CD4-positive, alpha-beta T cell treated with Interleukin-17A for 1 hour (primary cell): ENCODE measurements around the gene CRABP2.
A peak's percentile ranks its signal among the peaks of the same experiment; 100 is the strongest.

Source experiments
- DNase-seq: peaks from one replicate; pipeline ENCODE4 v3.0.0-alpha.2; 2020

The CRABP2 gene

DNA sequence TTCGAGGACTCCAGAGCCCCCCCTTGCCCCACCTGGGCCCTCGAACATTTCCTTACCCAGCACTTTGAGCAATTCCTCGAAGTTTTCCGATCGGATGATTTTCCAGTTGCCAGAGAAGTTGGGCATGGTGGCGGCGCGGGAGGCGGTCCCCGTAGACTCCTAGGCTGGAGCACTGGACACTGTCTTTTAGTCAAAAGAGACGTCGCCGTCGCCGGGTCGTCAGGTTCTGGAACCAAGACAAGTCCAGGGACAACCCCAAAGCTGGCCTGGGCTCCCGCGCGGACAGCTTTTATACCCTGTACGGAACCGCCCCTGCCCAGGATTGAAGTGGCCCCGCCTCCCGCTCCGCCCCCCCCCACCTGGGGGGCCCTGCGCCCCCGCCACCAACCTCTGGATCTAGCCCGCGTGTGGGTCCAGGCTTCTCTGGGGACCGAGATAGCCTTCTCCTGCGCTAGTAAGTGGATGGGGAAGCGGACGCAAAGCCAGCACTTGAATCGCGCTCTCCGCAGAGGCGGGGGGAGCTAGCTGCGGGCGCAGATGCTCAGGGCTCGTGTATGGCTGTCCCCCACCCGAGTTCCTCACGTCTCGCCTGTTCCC, at the start of gene CRABP2:
TSS of gene CRABP2 (minus strand) at position 263 of the 597 bp plus-strand sequence. CDS start at position 126, 137 bp downstream.
- DNase-seq = no peak

DNA sequence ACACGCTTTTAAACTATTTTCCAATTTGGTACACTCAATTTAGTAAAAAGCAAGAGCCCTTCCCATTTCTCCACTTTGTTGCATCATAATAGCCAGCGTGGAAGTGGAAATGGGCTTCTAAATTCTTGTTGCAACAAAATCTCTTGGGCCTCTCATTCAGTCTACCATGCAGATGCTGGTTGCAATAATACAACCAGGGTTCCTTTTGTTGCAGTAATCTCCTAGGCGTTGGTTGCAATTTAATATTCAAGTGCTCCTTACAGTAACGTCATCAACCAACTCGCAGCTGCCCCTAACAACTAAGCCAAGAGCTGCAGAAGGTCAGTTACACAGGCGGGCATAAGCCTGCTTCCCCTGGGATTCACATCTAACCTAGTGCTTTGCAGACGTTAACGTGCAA, 48.8 kb upstream of the CRABP2 start:
- DNase-seq = no peak

DNA sequence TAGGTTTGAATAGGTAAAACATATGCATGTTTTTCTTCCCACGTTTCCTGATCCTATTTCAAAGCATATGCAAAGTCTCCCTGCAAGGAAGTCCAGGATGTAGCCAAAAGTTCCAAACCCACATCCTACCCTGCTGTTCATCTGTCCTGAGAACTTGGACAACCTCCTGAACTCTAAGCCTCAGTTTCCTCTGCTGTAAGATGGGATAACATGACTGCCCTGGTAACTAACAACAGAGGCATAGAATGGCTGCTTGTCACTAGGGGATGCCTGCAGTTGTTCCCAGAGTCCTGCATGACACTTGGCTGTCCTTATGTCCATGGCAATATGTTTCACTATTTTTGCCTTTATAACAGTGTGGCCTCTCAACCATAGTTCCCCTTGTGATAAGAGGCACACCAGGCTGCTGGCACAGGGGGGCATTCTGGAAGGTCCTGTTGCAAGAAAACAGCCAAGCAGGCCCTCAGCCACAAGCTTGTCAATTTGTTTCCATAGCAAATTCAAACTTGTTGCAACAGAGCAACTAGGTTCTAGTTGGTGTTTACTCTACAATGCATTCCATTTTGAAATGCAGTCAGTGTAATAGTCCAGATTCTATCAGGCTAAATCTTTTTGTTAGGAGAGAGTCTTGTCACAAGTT, 47.6 kb upstream of the CRABP2 start:
- no peak for DNase-seq

DNA sequence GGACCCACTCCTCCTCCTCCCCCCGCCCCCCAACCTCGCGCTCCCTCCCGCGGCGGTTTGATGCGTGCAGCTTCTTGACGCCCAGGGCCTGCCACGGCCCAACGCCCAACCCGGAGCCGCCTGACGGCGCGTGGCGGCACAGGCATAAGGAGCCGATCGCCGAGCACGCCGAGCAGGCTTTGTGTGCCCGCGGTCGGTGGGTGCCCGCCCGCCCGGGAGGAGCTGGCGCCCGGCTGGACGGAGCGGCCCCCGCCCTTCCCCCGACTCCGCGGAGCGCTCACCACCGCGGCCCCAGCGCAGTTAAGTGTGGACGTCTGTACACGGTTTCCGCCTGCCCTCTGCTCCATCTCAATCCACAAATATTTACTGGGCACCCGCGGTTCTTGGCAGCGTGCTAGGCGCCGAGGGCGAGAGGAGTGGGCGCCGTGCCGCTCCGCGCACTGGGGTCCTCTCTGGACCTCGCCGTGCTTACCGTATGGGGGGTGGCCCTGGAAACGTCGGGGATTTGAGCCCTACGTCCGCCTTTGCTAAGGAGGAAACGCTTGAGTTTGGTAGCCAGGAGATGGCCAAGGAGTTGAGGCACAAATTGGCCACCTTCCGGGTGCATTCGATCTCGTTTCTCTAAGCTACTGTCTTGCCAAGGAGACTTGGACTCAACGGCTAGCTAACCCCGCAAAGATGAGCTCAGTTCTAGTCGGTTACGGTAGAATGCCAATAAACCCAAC, 46.5 kb upstream of the CRABP2 start:
- peak; percentile 98 for DNase-seq

DNA sequence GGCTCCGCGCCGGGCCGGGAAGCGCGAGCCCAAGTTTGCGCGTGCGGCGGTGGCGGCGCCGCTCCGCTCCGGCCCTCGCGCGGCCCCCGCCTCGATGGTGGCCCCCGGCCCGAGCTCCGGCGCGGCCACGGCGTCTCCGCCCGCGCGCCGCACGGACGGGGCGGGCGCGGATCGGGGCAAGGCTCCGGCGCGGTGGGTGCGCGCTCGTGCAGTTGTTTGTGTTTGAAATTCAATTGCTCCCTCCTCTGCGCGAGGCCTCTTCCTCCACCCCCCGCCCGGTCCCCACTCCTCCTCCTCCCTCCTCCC, 46.0 kb upstream of the CRABP2 start, which contains the start of gene HDGF:
TSS of gene HDGF (minus strand) at position 225 of the 306 bp plus-strand sequence. CDS start 246 bp downstream, outside the sequence.
- no peak for DNase-seq

DNA sequence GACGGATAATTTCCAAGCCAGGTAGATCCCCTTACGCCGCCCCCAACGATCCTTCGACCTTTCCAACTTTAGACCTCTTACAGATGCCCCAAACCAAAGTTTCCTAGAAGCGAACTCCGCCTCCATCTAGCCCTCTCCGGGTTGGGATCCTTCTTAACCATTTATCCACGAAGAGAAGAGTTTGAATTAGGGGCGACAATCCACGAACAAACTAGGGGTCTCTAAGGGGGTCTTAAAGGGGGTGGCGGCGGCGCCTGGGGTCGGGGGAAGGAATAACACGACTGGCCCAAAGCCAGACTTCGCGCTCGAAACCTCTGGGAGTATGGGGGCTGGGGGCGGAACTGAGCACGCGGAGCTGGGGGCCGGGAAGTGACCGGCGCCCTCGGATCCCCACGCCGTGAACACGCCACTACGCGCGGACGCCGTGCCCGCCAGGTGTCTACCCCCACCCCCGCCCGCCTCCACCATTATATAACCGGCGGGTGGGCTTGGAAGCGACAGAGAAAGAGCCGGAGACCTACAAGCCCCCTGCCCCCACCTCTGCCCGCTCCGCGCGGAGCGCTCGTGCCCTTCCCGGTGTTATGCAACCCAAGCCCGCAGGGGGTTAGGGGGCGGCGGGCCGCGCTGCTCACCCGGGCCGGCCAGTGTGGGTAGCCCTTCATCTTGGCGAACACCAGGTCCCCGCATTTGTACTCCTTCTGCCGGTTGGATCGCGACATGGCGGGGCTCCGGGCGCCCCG, 45.5 kb upstream of the CRABP2 start:
- peak; percentile 44 for DNase-seq

DNA sequence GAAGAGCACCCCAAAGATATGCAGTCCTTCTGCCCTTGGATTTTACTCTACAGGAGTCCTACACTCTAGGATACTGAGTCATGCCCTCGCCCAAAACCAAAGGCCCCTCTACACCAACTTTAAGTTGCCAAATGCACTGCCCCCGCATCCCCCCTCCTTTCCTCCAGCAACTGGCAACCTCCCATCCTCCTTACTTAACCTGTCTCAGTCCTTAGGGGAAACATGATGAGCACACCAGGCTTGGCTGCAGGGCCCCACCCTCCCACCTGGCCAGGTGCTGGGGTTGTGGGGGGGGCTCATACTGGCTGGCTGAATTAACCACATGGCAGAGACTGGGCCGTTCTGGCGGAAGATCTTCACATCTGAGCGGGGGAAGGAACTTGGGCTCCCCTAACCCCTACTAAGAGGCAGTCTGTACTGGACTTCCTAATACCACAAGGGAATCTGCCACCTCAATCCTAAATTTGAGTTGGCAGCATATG, 44.8 kb upstream of the CRABP2 start:
- peak; percentile 52 for DNase-seq

DNA sequence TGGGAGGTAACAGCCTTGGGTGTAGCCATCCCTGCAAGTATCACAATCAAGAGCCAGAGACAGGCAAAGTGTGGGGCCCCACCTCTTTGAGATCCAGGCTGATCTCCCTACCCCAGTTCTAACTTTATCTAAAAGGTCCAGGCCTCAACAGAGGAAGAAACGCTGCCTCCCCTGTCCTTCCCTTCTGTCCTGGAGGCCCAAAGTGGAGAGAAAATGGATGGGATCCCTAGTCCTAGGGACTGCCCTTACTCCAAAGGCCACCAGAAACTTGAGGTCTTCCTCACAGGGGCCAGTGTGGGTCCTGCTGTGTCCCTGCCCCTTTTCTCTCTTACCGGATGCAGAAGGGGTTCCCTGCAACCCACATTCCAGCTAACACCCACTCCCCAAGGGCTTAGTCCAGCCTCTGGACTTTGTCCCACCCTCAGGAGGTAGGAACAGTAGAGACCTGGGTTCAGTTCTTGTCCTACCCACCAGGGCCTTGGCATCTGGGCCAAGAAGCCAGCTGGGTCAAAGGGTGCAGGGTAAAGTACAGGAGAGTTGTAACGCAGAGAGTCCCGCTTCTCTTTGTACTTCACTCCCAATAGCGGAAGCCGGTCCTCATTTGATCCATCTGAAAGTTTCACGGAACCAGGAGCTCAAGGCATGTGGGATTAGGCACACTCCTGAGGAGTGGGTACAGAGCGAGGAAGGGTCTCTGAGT, 44.2 kb upstream of the CRABP2 start:
- DNase-seq = no peak

DNA sequence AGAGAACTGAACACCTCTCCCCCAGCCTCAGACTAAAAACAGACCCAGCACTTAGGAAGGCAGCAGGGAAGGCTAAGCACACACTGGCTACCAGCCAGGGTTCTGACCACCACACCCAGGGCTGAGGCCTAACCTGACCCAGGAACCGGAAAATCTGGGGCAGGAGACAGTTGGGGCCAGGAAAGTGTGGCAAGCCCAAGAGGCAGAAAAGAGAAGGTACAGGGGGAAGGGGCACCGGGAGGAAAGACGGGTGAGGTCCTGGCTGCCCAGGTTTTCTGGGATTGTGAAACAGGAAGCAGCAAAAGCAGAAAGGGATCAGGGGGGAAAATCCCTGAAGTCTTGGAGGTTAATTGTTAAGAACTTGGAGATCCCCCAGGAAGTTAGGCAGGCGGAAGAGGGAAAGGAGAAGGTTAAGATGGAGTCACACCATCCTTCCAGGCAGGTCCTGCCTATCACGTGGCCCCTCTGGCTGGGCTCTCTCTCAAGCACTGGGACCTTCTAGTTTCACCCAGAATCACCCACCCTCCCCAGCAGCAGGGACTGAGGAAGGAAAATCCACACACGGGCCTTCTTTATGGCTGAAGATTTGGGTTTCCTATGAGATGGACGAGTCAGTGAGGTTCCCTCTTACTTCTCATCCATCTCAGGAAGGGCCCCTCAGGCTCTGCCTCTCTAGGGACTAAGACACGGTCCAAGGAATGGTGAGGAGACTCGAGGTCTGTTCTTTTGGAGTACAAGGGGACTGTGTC, 43.5 kb upstream of the CRABP2 start:
- DNase-seq = peak; percentile 35

DNA sequence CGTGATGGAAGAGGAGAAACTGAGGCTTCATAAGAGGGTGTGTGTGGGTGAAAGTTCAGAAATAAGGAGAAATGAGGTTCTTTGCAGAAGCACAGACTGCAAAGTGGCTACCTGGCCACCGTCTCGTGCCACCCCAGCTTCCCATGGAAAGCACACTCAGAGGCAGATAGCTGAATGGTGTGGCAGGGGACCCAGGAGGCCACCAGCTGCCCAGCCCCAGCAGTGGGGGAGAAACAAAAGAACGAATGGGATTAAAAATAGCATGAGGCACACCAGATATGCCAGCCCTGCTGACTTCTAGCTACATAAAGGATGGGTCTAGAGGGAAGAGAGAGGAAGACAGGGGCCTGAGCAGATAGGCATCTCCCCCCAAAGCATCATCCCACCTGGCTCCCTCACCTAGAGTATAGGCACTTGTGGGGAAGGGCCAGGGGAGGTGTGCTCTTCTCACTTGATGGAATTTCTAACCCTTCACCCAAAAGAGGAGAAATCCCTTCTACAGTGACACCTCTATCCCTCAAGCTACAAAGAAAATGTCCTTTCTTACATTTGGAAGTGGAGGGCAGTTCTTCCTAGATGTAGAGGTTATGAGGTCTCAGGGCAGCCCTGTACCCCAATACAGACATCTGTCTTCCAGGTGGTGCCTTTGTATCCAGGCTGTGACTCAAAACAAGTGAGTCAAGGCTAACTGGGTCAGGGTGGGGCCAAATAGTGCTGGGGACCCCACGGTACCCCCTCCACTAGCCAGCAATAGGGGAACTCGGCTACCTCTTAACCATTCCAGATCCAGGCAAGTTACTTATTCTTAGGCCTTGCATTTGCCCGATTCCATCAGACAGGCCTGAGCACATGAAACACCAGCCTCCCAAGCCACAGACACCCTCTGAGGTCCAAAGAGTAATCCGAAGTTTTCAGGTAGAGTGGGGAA, 42.6 kb upstream of the CRABP2 start:
- no peak for DNase-seq

DNA sequence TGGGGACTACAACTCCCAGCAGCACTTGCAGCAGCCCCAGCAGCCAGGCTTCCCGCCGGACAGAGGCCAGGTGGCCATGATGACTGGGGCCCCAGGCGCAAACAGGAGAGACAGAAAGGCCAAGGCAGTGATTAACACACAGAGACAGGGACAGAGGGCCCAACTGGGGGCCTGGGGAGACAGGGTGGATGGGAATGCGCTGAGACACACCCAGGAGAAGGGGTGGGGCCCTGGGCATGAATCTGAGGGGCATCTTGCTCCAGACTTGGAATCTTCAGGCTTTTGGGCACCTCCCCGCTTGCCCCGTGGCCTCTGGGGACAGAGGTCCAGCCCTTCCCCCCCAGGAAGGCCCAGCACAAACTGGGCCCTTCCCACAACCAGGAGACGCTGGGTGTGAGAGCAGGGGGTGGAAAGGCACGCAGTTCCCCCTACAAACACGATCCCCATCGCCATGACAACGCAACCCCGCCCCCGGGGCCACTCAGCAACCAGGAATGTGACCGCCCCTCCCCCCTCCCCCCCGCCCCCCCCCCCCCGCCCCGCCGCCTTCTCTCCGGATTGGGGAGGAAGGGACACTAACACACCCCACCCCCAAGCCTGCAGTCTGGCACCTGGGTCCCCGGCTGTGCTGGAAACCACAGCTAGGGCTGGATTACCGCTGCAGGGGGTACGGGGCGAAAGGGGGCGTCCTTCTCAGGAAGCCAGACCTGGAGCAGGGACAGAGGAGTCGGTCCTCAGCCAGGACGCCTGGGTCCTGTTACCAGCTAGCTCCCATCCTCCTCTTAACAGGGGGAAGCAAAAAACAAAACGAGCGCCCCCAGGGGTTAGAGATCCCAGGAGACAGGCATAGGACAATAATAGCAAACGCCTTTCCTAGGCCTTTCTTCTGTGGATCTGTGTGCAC, 41.6 kb upstream of the CRABP2 start:
- DNase-seq = peak; percentile 84

DNA sequence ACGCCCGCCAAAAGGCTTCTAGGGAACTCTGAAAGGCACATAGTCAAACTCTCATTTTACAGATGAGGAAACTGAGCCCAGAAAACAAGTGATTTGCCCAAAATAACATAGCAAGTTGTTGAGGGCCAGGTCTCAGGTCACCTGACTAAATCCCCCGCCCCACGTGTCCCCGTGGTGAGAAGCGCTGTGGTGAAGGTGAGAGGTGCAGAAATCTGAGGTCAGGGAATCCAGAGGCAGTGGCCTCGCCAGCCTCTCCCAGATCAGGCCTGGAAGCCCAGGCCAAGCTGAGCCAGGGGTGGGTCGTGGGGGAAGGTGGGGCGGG, 41.0 kb upstream of the CRABP2 start:
- DNase-seq = peak; percentile 51

DNA sequence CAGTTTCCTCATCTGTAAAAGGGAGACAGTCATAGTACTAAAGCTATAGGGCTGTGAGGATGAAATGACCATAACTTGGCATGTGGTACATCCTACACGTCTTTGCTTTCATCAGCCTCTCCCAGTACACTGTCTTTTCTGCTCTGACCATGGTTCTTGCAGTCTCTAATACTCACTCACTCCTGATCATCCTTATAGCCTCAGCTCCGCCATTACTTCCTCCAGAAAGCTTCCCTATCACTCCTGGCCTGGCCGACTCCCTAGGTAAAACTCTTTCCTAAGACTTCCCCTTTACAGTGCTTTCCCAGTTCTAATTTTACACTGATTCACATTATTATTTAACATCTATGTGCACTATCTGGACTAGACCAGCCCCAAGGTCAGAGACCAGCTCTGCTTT, 40.5 kb upstream of the CRABP2 start:
- no peak for DNase-seq

DNA sequence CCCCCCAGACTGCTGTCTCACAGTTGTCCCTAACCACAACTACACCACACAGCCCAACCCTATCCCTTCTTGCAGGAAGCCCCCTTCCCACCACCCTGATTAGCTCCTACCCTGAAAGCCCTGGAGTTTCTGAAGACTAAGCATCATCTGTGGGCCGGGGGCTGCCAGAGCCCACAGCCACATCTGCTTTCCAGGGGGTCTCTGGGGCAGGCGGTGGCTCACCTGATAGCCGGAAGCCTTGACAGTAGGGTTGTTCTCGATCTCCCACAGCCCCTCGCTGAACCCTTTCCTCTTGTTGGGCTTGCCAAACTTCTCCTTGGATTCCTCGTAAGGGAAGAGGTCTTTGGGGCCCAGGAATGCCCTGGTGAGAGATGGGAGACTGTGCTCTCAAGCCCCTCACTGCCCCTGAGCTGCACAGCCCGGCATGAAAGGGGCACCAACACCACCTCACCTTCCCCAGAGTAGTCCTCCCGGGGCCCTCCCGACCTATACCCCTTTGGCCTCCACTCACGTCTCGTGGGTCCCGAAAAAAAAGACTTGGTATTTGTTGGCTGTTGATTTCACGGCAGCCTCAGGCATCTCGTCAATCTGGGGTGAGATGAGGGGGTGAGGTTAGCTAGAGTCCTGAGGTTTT, 39.5 kb upstream of the CRABP2 start:
- DNase-seq = no peak

DNA sequence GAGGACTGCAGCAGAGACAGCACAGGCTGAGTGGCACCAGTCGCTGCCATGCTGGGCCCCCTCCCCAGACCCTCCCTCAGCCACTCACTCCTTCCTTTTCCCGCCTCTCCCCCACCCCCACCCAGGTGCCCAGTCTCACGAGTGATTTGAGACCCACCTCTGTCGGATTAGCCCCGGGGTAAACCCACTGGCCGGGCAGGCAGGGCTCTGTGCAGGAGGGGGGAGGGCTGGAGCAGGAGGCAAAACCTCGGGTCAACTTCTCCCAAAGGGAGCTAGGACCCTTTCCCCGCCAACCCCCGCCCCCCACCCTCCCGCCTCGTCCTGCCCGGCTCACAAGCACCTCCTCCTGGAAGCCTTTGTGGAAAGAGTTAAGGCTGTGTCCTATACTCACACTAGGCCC, 39.0 kb upstream of the CRABP2 start:
- DNase-seq = no peak

DNA sequence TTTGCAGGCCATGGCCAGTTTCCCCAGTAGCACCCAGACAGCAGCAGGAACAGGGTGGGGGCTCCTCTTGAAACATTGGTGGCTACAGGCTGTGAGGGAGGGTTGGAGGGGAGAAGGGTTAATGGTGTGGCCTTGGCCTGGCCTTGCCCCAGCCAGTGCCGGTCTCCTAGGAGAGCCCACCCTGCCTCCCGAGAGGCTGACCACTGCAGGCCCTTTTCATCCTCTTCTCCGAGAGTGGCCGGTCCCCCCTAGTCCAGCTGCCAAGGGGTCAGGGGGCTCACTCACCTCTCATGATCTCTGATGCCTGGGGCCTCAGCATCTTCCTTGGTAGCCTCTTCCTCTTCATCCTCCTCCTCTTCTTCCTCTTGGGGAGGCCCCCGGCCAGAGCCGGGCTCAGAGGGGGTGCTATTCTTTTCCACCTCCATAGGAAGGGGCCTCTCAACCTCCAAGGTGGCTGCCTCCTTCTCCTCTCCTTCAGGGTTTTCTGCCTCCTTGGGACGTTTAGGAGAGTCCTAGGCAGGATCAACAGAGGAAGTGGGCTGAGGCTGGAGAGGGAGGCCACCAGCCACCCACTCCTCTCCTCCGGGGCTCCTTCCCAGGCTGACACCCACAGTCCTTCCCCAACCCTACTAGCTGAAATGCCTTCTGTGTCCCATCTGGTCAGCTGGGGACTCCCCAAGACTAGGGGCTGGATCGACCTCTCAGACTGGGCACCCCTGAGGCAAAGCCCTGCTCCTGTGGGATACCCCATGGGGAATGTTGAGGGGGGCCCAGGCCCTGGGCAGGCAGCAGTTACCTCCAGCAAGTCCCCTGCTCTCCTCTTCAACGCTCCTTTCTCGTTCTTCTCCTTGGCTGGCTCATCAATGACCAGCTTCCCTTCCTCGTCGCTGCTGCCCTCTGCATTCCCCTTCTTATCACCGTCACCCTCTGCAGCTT, 38.3 kb upstream of the CRABP2 start:
- no peak for DNase-seq

DNA sequence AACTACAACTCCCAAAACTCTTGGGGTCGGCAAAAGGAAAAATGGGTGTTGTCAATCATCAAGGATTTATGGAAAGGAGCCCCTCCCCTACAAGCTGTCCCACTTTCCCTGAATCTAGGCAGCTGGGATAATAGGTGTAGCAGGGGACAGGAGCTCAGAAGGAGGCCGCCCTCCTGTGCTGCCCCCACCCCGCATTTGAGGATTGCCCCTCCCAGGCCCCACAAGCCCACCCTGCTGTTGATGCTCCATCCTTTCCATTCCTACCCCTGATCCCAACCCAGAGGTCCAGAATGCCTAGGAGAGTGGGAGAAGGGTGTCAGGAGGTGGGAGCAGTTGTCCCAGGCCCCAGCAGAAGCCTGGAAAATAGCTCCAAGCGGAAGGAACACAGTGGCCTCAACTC, 37.4 kb upstream of the CRABP2 start:
- no peak for DNase-seq

DNA sequence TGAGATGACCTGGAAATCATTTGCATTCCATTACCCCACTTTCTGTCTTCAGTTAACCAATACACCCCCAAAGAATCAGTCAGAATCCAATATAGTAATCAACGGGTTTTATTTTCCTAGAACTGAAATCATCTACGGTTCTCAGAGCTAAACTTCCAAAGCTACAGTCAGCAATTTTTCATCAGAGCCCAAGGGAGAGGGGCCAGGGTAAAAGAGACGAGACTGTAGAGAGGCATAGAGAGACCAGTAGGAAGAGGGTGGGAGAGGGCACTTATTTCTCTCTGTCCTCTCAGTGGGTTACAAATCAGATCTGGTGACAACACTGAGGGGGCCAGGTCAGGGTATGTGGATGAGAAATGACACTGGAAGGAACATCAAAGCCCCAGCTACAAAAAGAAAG, 36.6 kb upstream of the CRABP2 start:
- no peak for DNase-seq
